ENCODE results near the gene MYCN.
A peak's percentile ranks its signal among the peaks of the same experiment; 100 is the strongest.
"Not testable (repeated sequence)": the region's sequence is repeated elsewhere in the genome, so short reads cannot be mapped to it uniquely, and the experiment has no call there.

The MYCN gene

GRCh38 chr2:15956751-15957736 lies 16.7 kb downstream of the MYCN start:
- no peak for DNase-seq (ENCODE audit: low read depth in 2 of 3, low spot score in 2 of 3)

DNA sequence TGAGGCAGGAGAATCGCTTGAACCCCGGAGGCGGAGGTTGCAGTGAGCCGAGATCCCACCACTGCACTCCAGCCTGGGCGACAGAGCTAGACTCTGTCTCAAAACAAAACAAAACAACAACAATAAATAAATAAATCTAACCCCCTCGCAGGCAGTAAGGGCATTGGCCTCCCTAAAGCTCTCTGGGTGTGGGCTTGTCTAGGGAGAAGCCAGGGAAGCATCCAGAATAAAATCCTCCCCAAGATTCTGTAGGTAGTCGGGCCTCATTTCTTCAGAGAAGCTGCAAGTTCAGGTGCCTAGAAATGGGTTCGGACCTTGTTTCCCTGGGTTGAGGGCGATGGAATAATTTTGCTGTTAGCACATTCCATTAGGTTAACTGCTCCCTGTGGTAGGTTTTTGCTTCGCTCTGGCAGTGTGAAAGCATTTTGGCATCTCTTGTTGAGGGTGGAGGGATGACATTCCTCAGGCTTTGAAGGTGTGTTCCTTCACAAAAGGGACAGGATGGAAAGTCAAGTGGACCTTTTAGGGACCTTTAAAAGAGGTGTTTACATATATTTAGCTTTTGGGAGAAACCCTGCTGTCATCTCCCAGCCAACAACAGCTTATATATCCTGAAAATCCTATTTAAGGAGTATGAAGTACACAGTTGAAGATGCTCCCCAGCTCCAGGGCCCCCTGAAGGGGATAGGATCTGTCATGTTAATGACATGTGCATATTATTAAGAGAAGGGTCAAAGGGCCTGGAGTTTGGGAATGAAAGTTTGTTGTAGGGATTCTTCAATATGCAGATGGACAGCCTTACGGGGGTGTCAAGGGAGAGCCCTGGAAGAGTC lies 17.7 kb downstream of the MYCN start:
- DNase-seq (ENCODE audit: low read depth in 2 of 3, low spot score in 2 of 3), result no peak

GRCh38 chr2:15959331-15960153 lies 19.2 kb downstream of the MYCN start:
- DNase-seq (ENCODE audit: low read depth in 2 of 3, low spot score in 2 of 3), result no peak

DNA sequence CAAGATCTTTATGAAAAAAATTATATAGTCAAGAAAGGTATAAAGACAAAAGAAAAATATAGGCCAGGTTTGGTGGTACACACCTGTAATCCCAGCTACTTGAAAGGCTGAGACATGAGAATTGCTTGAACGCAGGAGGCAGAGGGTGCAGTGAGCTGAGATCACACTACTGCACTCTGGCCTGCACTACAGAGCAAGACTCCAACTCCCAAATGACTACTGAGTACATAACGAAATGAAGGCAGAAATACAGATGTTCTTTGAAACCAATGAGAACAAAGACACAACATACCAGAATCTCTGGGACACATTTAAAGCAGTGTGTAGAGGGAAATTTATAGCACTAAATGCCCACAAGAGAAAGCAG lies 19.8 kb downstream of the MYCN start:
- not testable (repeated sequence) for DNase-seq (ENCODE audit: low read depth in 2 of 3, low spot score in 2 of 3)

- not testable (repeated sequence) for DNase-seq (ENCODE audit: low read depth in 2 of 3, low spot score in 2 of 3)
Measured at GRCh38 chr2:15963109-15963976, 23.0 kb downstream of the MYCN start.

GRCh38 chr2:15963977-15964670 lies 23.8 kb downstream of the MYCN start:
- DNase-seq (ENCODE audit: low read depth in 2 of 3, low spot score in 2 of 3), result no peak

DNA sequence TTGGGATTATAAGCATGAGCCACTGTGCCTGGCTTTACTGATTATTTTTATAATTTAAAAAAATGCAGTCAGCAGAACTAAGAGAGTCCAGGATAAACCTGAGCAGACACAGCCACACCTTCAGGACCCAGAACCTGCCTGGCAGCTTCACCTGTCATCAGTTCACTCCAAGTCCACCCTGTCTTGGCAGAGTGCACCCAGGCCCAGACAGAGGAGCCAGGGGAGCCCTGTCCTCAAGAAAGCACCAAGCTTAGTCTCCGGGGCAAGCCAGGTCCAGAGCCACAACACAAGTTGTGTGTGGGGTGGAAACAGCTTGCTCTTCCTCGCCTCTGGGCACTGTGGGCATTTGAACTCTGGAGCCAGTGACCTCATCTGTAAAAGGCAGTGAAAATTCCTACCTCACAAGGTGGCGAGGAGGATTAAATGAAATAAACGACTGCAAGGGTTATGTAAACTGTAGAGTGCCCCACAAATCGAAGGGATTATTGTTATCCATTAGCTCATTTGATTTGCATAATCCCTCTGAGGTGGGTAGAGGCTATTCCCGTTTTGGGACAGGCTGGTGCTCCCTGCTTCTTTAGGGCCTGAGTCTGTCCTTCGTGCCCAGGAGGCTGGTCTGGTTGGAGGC lies 24.7 kb downstream of the MYCN start:
- no peak for DNase-seq (ENCODE audit: low read depth in 2 of 3, low spot score in 2 of 3)

- DNase-seq (ENCODE audit: low read depth in 2 of 3, low spot score in 2 of 3), result peak in 1 of 3 experiments; percentile 27
Measured at GRCh38 chr2:15965564-15966019, 25.2 kb downstream of the MYCN start.

- no peak for DNase-seq (ENCODE audit: low read depth in 2 of 3, low spot score in 2 of 3)
Measured at GRCh38 chr2:15967415-15968279, 27.3 kb downstream of the MYCN start.

GRCh38 chr2:15968280-15969178 lies 28.2 kb downstream of the MYCN start:
- DNase-seq (ENCODE audit: low read depth in 2 of 3, low spot score in 2 of 3), result peak in 1 of 3 experiments; percentile 7

- no peak for DNase-seq (ENCODE audit: low read depth in 2 of 3, low spot score in 2 of 3)
Measured at GRCh38 chr2:15969214-15969613, 28.9 kb downstream of the MYCN start.

DNA sequence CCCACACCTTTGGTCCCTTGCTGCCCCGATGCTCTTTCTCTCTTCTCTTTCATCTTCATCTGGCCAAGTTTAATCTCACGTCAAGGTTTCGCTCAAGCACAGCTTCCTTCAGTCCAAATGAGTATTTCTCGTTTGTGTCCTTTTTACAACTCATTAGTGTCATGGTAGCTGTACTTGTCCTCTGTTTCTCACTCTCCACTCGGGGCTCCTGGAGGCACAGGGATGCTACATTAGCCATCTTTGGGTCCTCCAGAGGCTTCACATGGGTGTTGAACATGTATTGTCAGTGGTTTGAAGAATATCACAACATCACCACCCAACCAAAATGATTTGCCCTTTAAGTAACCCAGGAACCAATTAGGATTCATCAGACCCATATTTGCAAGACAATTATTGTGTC lies 30.4 kb downstream of the MYCN start:
- DNase-seq (ENCODE audit: low read depth in 2 of 3, low spot score in 2 of 3), result no peak

DNA sequence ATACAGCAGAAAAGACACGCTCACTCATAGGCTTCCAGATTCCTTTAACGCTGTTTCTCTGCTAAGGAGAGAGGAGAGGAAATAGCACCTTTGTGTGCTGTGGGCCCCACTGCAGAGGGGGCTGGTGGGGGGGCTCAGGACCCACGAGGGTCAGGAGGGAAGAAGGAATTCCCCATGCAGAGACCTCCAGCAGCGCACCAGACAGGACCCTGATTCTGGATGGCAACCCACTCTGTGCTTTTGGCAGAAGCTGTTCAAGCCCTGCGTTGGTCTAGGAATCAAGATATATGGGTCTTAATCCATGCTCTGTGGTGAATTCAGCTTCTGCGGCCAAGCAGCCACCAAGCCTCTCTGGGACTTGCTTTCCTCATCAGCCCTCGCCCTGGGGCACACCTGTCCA lies 31.0 kb downstream of the MYCN start:
- no peak for DNase-seq (ENCODE audit: low read depth in 2 of 3, low spot score in 2 of 3)

DNA sequence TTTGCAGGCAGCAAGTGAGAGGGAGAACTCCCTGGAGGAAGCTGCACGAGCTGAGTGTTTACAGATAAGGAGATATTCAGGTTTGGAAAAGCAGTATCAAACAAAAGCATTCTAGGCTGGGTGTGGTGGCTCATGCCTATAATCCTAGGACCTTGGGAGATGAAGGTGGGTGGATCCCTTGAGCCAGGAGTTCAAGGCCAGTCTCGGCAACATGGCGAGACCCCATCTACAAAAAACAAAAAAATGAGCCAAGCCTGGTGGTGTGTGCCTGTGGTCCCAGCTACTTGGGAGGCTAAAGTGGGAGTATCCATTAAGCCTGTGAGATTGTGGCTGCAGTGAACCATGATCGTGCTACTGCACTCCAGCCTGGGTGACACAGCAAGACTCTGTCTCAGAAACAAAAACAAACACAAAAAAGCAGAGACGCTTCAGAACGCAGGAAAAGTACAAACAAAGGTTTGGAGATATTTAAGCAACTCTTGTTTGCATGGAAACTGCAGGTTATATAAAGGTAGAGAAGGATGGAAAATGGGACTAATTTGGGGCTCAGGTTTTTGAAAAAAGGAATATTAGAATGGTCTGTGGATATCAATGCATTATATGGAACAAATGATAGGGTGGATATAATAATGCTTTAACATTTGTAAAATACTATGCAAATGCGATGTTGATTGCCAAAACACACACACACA lies 31.6 kb downstream of the MYCN start:
- no peak for DNase-seq (ENCODE audit: low read depth in 2 of 3, low spot score in 2 of 3)

DNA sequence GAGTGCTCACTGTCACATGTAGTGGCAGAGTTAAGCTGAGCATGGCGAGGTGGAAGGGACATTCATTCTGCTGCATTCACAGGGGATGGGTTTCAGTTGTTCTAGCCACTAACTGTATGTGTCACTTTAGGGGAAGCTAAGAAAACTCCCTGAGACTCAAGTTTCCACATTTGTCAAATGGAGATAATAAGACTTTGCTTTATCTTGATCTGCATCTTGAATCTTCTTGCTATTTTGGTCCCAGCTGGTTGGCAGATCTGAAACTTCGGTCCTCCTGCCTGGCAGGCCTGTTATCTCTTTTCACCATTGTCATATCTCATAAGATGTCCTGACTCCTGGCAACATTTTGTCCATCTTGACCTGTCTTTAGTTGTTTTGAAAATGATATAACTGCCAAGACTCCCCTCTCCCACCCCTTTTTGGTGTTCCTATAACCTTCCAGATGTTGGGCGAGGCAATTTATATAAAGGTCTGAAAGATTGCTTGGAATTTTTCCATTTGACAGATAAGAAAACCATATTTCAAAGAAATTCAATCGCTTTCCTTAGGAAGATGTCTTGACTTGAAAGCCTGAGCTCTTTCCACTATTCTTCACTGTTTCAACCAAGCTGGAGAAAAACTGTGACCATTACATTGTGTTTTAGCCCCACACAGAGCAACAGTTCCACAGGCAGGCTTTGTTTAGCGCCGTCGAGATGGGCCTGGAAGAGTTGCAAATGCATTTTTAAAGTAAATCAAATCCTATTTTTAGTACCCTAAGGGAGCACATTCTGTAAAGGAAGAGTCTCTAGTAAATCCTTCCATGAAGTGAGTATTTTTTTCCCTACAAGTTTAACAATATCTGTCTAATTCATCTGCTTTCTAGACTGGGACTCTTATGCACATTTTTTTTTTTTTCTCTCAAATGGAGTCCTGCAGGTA lies 33.4 kb downstream of the MYCN start:
- no peak for DNase-seq (ENCODE audit: low read depth in 2 of 3, low spot score in 2 of 3)

Measured in activated CD8-positive, alpha-beta memory T cell treated with anti-CD3 and anti-CD28 coated beads for 48 hours (primary cell).